HG03159 (cell line): Measurements from ENCODE around the gene SPATA3.
"Not testable (repeated sequence)": the region's sequence is repeated elsewhere in the genome, so short reads cannot be mapped to it uniquely, and the experiment has no call there.

ENCODE experiments used
- ATAC-seq: cut with Tn5 transposase; IDR thresholded peaks from one replicate; pipeline ENCODE4 v1.9.1; 2021; ENCODE audit warnings: mild to moderate bottlenecking, moderate library complexity; ENCODE audit not compliant: unreplicated experiment

SPATA3 gene

DNA sequence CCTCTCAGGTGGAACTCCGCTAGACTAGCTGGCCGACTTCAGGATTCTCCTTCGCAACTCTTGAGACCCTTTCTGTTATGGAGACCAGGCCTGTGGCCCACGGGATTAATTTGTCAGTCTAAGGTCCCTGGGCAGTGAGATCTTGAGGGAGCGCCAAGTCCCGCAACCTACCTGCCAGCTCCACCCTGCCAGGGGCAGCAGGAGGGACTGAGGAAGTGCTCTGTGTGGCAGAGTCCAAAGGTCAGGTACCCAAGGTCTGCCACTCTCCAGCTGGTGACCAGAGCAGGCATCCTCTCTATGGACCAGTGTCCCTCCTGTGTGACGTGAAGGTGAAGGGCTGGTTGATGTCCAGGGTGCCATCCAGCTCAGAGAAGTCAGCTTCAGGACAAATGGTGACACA, 4.3 kb upstream of the SPATA3 start:
- ATAC-seq = no peak

DNA sequence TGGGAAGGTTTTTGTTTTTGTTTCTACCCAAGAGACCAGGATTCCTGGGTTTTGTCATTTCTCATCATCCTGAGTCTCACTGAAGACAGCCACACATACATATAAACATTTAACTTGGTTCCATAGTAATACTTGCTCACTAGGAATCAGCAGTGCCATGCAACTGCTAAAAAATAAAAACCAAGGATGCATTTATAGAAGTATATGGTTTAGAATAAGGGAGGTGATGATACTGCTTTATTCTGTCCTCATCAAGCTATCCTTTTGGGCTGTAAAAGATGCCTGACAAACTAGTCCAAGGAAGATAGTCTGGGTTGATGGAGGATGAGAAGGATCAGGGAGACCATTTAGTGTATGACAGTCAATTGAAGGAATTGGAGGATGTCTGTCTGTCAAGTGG, 740 bp downstream of the SPATA3 start:
- ATAC-seq = no peak

DNA sequence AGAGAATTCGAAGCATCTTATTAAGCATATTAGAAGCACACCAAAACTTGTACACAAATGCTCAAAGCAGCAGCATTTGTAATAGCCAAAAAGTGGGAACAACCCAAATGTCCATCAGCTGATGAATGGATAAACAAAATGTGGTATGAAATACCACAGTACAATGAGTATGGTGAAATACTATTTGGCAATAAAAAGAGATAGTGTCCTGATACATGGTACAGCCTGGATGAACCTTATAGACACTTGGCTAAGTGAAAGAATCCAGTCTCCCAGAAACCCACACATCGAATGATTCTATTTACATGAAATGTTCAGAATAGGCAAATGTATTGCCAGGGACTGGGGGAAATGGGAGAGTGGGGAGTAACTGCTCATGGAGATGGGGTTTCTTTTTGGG, 3.0 kb downstream of the SPATA3 start:
- no peak for ATAC-seq

DNA sequence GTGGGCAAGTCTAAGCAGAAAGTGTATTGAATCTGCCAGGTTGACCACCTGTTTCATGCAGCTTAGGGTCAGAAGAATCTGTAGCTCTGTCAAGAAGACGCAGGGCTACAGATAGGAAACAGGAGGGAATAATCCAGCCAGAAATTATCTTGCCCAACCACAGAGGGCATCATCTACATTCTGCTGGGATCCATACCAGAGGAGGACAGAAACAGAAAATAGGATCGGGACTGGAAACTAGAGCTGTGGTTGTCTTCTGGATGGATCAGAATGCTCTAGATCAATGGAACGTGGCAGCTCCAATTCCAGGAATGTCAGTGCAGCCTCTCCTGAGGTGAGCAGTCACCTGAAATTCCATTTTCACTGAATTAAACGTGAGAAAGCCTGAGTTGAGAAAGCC, 3.6 kb downstream of the SPATA3 start:
- no peak for ATAC-seq

DNA sequence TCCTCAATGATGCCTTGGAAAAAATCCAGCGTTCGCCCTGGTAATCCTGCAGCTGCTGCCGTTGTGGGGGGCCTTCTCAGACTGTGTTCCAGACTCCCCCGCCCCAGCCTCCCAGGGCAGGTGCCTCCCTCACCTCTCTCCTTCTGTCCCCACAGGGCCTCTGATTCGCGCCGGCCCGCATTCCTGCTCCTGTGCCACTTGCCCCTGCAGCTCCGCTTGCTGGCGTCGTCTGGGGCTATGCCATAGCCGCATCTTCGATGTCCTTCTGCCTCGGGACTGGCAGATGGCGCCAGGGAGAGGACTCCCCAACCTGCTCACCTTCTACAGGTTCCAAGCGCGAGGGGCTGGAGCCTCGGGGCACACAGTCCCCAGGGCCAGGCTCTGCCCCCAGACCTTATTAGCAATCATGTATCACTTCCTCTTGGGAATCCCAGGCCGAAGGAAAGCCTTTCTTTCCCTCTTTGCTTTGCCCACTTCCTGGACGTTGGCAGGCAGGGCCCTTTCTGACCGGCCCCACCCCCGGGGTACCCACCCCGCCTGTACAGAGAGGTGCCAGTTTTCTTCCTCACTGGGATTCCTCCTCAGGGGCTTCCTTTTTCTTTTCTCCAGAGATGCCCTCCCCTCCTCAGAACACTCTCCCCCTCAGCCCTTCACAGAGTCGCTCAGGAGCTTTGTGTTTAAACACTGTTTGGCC, 4.4 kb downstream of the SPATA3 start:
- no peak for ATAC-seq

DNA sequence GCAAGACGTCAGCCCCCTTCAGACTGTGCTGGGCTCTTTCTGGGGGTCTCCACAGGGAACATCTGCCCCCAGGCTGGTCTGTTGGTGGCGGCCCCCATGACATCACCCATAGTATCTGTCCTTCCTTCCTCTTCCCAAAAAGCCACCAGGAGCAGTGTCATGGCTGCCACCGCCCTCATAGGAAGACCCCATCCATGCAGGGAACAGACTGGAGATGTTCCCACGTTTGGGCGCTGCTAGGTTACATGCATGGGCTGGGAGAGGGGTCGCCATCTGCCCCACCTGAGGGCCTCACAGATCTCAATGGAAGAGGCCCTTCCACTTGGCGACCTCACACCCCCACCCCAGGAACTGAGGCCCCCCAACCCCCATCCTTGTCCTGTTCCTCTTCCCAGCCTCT, 5.1 kb downstream of the SPATA3 start:
- ATAC-seq = no peak

DNA sequence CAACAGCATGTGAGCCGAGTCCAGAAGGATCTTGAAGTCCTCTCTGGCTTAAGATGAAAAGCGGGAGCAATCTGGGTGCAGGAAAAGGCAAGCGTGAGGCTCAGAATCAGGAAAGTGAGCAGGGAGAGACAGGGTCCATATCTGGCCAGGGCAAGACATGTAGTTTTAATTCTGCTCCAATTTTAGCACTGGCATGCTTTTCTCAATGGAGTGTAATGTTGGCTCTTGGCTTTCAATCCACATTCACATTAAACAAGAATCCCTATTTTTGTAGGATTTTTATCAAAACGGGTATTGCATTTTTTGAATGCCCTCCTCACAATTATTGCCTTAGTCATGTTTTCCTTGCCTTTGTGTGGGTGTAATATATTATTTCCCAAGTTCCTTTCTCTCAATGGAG, 6.0 kb downstream of the SPATA3 start:
- no peak for ATAC-seq

DNA sequence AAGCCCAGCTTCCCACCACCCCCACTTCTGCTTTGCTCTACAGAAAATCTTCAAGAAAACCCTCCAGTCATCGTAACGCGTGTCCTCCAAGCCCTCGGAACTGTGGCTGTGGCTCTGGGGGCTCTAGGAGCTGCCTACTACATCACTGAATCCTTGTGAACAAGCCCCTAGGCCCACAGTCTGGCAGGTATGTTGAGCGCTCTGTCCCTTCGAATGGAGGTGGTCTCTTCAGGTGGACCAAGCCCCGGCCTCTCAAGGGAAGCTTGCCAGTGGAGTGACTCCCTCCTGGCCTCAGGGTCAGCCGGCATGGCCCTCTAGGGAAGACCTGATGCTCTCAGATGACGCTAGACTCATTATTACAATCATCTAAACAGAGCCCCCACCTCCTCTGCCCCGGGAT, 6.7 kb downstream of the SPATA3 start:
- no peak for ATAC-seq

DNA sequence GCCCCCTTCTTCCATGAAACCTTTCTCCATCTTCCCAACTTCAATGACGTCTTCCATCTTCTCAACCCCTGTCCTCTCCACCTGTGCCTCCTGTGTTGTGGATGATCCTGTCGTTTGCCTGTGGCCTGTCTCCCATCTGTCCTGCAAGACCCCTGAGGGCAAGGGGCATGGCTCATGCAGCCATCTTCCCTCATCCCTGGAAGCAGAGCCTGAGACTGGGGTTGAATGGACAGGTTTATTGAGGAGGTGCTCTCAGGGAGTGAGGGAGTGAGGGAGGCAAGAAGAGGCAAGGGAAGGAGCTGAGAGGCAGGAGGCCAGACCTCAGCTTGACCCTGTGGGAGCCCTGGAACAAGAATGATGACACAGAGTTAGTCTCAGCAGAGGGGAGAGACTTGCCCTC, 7.3 kb downstream of the SPATA3 start:
- ATAC-seq = no peak

DNA sequence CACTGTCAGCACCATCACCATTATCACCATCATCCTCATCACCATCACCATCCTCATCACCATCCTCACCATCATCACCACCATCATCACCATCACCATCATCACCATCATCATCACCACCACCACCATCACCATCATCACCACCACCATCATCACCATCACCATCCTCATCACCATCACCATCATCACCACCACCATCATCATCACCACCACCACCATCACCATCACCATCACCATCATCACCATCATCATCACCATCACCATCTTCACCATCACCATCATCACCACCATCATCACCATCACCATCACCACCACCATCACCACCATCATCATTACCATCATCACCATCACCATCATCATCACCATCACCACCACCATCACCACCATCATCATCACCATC, 9.0 kb downstream of the SPATA3 start:
- ATAC-seq = not testable (repeated sequence)

DNA sequence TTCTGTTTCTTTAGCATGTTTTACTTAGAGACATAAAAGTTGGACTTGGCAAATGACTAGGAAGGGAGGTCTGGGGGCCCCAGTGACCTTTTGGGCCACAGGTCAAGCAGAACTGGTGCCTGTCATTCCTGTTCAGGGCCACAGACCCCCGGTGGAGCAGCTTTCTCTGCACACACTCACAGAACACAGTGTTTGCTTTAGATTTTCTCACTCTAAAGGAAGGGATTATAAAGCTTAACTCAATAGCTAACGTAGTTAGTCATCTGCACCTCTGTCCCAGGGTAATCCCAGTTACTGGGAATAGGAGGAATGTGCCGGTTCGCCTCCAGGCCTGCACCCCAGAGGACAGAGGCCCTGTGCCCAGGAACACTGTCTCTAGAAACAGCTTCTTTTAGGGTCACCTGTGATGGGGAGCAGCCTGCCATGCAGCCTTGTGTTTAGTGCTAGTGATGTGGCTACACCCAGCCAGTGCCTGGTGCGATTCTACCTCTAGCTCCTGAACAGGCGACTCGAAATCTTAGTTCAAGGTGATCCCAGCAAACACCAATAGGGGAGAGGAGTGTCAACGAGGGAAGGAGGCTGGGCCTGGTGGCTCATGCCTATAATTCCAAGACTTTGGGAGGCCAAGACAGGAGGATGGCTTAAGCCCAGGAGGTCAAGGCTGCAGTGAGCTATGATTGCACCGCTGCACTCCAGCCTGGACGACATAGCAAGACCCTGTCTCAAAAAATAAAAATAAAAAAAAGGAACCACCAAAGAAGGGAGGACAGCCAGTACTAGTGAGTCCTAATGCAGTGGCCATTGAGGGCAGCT, 11.6 kb downstream of the SPATA3 start:
- no peak for ATAC-seq

DNA sequence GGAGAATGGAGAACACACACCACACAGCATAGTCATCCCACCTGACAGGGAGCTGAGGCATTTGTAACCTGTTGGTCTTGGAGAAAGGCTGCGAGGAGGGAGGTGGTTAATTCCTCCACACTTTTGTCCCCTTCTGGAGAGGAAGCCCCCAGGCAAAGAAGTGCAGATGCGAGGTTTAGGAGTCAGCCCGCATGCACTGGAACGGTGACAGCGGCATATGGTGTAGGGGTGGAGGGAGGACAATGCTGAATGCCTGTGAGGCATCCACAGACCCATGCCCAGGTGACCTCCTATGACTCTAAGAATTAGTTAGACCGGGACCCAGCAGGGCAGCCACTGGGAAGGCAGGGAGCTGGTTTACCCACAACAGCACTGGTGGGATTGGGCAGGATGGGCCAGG, 12.2 kb downstream of the SPATA3 start:
- no peak for ATAC-seq

DNA sequence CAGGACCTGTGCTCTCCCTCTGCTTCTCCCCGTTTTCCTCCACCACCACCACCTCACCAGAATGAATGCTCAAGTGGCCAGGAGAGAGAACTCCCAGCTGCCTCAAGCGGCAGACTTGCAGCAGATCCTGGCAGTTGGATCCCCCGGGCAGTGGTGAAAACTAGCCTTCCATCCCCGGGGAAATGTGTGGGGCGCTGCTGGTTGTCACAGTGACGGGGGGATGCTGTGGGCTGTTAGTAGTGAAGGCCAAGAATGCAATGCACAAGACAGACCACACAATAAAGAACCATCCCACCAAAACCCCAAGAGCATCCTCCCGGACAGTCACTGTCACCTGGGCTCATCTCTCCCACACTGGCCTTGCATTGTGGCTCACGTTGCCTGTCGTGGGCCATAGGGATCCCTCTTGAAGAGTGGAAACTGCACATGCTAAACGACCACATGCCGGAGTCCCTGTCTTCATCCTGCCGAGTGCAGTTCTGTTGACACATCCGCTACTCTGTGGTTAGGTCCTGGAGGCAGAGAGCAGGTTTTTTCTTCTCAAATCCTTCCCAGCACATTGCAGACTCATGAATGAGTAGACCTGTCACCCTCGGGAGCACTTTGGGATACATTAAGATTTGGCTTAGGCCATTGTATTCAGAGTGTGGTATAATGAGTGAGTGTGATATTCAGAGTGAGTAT, 13.5 kb downstream of the SPATA3 start:
- no peak for ATAC-seq

DNA sequence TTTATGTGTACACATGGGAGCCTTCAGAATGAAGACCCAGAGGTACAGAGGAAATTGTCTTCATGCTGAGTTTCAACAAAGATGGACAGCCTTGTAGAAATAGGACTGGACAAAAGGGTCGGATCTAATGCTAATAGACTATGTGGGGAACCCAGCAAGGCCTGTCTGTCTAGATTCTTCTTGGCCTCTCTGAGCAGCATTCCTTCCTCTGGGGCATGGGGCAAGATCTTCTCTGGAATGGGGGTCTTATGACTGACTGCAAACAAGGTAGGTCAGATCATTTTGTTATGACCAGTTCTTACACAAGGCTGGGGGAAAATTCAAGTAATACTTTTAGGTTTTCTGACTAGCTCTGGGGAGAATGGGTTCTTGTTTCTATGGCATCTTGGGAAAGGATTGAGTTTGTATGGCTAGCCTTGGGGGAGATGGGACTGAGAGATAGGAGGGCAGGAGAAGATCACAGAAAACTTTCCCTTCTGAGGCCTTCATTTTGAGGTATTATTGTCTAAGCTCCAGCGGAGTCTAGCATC, 14.3 kb downstream of the SPATA3 start:
- ATAC-seq = no peak

DNA sequence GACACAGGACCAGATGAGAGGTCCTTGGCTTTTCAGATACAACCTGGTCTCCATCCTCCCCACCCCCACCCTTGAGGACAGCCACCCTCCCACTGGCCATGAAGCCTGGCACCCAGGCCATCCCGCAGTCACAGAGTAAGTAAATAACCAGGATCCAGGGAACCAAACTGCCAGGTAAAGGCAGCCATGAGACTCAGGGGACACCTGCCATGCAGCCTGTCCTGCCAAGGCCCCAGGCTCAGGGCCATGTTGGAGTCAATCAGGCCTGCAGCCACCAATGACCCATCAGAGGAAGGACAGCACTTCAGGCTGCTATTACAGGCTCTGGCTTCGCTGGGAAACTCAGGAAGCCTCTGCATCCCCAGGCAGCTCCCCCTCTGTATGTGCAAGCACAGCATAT, 15.6 kb downstream of the SPATA3 start:
- ATAC-seq = no peak

DNA sequence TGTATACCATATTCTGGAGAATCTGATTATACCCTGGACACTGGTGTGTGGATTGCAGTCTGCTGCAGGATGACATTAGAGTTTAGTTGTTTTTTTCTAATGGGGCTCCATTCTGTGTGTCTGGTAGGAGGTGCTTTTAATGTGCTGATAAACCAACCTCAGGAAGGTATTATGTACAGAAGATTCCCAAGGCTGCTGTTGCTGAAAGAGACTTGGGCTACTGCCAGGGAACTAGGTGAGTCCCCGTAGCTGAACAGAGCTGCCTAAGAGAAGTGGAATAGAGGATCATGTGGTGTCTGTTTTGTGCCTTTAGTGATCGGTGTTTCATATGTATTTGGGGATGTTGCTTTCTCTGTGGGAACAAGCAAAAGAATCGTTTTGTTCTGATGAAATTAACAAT, 16.5 kb downstream of the SPATA3 start:
- ATAC-seq = no peak

DNA sequence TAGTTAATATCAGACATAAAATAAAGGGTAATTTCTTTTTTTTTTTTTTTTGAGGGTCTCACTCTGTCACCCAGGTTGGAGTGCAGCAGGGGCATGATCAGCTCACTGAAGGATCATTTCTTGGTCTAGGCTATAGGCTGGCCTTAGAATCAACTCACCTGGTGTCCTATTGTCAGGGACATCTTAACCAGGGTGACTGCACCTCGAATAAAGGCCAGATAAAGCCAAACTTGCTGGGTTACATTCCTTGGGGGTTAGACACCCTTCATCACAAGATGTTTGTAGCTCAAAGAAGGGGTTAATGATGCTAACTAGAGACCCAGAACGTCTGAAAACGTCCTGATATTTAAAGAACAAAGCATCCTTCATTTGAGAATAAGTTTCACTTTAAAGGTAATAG, 17.9 kb downstream of the SPATA3 start:
- no peak for ATAC-seq

DNA sequence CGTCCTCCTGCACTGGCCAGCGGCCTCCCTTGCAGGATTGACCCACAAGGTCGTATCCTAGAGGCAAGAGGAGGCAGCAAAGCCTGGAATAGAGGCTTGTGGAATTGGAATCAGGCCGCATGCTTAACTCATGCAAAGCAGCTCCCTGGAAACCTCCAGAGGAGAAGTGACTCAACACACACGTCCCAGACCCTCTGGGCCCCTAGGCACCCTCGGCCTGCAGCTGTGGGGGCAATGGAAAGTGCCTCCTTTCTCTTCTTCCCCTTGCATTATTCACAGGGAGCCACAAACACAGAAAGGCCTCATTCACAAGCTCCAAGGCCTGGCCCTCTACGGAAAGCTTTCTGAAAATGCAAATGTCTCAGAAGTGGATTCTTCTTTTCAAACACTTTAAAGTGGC, 19.6 kb downstream of the SPATA3 start:
- no peak for ATAC-seq

DNA sequence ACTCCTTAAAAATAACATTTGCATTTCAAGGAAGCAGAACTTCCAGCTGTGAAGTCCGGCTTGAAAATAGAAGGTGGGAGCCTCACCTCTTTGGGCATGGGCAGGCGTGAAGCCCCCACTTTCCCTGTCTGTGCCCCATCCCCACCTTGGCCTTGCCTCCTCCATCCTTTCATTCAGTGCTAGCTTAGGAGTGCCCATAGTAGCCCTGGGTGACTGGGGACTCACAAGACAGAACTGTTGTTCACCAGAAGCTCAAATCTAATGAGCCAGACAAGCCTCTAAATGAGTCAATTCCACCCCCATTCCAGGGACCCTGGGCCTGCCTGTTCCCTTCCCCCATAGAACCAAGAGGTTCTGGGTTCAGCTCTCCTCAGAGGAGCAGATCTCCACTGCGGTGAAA, 20.0 kb downstream of the SPATA3 start:
- ATAC-seq = no peak

DNA sequence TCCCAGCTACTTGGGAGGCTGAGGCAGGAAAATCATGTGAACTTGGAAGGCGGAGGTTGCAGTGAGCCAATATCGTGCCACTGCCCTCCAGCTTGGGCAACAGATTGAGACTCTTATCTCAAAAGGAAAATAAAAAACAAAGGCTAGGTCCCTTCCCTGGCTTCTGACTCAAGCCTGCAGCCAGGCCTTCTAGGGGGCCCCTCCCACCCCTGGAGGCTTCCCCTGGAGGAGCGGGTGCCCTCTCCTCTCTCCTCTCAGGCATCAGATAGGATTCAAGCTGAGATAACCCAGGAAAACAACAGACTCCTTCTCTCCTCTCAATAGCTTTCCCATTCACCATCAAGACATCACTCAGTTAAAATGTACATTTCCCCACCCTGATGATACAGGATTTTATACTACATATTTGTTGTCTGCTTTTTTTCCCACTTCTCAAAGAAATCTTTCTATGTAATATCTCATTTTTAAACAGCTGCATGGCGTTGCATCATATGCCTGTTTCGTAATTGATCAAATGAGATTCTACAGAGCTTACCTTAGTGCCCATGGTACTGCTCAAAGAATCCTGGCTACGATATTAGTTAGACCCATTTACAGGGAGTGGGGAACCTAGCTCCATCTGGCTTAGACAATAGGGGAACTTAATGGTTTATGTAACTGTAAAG, 20.8 kb downstream of the SPATA3 start:
- no peak for ATAC-seq

DNA sequence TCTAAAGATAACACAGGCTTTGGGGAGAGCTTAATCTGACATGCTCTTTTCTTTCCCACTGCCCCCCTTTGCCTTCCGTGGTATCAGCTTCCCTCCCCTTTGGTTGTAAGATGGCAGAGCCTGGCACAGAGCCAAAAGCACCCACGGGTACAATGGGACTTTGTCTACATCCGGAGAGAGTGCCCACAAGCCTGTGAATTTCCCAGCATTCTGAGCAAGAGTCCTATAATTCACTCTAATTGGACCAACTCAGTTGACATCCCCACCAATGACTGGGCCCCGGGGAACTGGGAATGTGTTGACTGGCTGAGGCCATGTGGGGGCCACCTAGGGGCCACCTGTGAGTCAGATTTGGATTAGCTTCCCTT, 21.3 kb downstream of the SPATA3 start:
- ATAC-seq = no peak
